GM19351 (cell line): Measurements from ENCODE around the gene ALDH7A1.
"Not testable (repeated sequence)": the region's sequence is repeated elsewhere in the genome, so short reads cannot be mapped to it uniquely, and the experiment has no call there.

ENCODE experiments used
- ATAC-seq: cut with Tn5 transposase; IDR thresholded peaks from one replicate; pipeline ENCODE4 v1.9.1; 2021; ENCODE audit warnings: mild to moderate bottlenecking, moderate library complexity; ENCODE audit not compliant: unreplicated experiment

ALDH7A1 gene

DNA sequence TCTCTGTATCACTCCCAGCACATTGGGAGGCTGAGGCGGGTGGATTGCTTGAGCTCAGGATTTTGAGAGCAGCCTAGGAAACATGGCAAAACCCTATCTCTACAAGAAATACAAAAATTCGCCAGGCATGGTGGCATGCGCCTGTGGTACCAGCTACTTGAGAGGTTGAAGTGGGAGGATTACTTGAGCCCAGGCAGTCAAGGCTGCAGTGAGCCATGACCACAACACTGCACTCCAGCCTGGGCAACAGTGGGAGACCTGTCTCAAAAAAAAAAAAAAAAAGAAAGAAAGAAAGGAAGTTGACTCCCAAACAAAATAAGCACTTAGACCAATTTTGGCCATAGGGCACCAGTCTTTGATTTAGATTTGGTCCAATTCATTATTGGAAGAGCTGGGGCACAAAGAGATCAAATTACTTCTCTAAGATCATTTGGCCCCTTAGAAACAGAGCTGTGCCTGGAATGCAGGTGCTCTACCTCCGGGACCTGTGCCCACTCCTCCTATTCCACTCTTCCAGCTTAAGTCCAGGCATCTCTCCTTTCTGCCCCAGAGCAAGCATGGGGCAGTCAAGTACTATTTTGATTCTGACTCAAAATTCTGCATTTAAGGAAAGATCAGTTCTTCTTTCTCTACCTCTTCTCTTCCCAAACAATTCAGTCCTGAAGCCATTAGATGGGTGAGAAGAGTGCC lies 59.0 kb downstream of the ALDH7A1 start:
- no peak for ATAC-seq

DNA sequence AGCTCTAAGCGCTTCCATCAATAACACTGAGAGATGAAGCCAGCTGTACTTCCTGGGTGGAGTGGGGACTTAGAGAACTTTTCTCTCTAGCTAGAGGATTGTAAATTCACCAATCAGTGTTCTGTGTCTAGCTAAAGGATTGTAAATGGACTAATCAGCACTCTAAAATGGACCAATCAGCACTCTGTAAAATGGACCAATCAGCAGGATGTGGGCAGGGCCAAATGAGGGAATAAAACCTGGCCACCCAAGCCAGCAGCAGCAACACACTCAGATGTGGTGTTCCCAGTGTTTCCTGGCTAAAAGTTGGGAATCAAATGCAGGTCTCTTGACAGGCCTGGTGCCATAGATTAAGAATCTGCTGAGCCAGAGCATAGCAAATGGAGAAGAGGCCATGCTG lies 60.5 kb downstream of the ALDH7A1 start:
- ATAC-seq: no peak

DNA sequence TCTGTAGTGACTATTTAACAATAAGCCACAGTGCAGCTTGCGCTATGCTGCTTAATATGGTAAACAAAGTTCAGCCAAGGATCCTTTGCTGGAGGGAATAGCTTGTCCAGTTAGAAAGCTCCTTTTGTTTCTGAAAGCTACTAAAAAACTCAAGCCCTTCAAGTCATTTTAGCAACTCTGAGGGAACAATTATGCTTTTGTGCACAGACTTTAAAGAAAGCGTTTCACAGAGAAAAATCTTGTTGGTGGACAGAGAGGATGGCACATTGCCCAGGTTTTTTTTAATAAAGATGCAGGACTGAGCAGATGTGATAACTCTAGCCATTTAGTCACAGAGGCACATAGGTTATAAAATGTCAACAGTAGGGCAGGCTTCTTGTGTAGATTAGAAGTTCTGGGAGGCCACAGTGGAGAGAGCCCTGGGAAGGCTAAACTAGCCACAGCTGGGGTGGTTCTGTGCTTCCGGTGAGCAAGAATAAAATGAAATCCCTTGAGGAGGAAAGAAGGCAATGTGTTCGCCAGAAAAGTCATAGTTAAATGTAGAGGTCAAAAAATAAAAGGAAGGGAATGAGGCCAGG lies 63.4 kb downstream of the ALDH7A1 start:
- ATAC-seq: no peak

DNA sequence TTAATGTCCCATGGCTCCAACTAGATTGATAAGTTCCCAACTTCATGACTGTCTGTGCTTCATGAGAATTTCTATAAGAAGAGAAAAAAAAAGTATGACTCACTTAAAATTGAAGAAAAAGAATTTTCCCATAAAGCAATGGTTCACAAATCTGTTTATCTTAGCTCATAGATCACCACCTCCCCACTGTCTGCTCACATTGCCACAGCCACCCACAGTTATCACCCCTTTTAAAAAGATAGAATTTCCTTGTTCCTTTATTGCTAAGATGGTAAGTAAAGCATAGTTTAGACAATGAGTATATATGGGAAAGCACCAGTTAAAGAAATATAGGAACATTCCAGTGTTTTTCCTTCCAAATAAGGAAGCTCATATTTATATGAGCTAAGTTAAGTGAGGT lies 67.1 kb downstream of the ALDH7A1 start:
- no peak for ATAC-seq

DNA sequence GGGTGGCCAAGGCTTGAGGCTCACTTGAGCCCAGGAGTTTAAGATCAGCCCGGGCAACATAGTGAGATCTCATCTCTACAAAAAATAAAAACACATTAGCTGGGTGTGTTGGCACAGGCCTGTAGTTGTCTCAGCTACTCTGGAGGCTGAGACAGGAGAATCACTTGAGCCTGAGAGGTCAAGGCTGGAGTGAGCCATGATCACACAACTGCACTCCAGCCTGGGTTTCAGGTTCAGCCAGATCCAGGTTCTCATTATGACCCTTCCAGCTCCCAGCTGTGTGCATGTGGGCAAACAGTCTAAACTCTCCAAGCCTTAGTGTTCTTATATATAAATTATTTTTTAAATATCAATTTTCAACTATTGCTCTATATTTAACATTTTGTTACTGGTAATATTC lies 67.9 kb downstream of the ALDH7A1 start:
- ATAC-seq: no peak

DNA sequence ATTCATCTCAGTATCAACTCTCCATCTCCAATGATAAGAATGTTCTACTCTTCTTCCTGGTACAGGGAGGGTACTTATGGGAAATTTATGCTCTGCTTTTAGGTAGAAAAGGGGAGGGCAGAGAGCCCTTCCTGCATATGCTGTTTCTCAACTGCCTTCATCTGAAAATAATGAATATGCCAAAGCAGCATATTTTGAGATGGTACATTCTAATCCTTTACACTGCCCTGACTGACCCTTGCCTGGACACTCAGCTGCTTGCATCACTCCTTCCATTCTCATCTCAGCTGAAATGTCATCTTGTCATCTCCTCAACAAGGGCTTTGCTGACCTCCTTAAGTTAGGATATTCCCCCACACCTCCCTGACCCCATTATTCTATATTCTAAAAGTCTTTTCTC lies 68.5 kb downstream of the ALDH7A1 start:
- no peak for ATAC-seq

DNA sequence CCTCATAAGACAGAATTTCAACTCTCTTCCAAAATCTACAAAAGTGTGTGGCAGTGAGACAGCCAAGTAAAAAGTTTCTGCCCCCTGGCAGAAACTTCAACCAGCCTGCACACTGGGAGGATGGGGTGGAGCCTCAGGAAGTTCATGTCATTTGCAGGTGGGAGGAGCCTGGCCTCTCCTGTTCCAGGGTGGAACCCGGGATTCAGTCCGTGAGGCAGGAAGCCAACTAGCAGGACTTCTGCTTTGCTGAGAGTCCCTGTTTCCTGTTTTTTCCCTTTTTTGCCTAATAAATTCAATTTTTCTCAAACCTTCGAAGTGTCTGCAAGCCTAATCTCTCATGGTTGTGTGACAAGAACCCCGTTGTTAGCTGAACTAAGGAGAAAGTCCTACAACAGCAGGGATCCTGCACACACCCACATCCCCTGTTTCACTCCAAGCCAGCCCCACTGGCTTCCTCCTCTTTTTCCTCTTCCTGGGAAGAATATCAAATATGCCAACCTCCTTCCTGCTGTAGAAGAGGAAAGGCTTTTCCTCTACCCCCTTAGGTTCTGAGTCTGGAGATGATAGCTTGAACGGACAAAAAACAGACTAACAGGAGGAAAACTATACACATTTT lies 69.3 kb downstream of the ALDH7A1 start:
- ATAC-seq: no peak

DNA sequence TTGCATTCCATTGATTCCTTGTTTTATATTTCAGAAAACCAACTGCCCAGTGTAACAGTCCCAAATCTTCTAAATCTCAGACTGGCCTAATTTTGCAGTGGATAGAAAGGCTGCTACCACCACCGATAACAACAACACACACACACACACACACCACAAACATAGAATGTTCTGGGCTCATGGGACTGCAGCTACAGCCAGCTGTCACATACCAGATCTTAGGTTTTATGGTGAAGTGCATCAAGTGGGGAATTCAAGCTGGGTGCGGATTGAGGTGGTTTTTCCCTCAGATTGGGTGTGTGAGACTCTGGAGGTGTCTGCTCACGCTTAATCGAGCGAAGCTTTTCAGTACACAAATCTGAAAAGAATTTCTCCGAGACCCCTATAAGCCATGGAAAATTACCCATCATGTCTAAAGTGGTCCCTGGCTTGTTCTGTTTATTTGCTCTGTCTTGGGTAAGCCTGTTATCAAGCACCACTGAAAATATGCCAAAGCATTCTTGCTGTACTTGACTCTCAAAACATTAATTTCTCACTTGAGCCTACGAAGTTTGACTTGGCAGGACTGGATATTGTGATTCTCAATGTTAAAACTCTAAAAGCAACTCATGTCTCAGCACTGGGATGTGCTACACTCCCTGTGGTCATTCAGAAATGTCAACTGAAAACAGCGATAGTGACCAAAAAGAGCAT lies 71.1 kb downstream of the ALDH7A1 start:
- no peak for ATAC-seq

DNA sequence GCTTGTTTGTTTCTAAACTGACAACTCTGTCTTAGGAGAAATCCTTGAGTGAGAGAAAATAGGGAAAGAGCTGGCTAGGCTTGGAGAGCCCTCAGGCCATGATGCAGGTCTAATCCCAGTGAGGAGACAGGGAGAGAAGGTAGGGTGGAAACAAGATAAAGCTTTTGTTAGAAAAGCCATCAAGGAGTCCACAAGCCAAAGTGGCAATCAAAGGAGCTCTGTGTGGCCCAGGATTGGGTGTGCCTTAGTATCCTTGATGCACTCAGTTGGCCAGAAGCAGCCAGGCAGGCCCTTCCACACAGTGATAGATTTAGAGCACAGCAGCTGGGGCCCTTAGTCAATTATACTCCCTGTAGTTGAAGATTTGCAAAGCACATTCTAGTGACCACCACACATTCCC lies 73.9 kb downstream of the ALDH7A1 start:
- ATAC-seq: no peak

DNA sequence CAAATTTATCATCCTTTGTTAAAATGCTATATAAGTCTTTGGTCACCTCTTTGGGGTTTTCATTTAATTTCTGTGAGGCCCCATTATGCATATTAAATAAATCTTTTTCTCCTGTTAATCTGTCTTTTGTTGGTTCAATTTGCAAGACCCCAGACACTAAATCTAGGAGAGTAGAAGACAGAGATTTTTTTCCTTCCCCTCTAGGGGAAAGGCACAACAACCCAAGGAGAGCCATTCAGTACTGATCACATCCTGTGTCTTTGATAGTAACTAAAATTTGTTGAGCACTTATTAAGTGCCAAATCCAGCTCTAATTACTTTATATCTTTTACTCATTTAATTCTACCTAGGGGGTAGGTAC lies 74.4 kb downstream of the ALDH7A1 start:
- no peak for ATAC-seq

DNA sequence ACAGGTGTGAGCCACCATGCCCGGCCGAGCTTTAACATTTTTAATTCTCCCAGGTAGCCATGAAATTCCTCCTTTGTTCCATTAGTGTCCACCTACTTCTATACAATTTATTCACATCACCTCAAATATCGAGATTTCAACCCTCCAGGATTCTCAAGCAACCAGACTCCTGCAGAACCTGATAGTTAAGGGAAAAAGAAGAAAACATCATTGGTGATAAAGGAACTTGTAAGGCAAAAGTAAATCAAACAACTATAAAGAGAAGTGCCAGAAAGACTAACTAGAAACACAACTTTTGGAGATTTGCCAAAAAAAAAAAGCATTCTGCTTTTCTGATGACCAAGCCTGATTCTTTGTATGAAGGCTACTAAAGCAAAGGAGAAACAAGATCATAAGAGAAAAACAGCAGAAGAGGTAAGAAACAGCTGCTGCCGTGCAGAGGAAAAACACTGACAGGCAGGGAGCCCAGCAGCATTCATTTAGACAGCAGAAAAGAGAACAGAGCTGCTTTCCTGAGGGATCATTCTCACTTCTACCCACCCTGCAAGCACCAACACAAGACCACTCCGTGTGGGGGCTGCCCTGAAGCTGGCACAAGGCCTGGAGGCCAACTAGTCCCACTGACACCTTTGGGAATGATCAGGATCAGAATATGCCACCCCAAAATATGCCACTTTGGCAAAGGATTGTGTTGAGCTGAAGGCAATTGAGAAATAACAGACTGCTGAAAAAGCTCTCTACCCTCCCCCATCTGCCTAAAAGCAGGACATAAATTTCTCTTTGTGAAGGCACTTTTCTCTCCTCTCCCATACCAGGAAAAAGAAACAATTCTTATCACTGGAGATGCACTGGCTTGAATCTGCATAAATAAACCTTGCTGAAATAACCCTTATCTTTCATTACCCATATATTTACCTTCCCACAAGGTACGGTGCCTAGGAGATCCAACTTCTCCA lies 75.1 kb downstream of the ALDH7A1 start:
- no peak for ATAC-seq

DNA sequence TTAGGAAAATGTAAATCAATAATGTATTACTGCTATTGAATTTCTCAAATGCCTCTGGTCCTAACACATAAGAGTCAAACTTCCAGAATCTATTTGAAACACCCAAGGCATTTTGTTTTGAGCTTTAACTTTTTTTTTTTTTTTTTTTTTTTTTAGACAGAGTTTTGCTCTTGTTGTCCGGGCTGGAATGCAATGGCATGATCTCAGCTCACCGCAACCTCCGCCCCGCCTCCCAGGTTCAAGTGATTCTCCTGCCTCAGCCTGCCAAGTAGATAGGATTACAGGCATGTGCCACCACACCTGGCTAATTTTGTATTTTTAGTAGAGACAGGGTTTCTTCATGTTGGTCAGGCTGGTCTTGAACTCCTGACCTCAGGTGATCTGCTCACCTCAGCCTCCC lies 75.8 kb downstream of the ALDH7A1 start:
- ATAC-seq: not testable (repeated sequence)

DNA sequence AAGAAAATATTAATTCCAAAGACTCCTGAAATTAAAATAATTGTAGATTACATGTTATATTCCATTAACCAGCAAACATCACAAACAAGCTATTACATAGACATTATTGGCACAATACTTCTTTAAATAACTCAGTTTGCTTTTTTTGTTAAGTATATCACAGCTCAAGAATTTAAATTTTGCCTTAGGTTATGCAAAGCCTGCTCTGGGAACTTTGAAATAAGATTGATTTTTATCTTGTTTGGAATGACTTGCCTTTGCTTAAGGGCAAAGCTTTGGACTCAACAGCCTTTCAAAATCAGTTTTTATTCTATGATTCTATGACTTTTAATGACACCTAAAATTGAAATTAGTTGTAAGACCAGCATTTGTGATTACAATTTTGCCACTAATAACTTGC lies 78.2 kb downstream of the ALDH7A1 start:
- no peak for ATAC-seq

DNA sequence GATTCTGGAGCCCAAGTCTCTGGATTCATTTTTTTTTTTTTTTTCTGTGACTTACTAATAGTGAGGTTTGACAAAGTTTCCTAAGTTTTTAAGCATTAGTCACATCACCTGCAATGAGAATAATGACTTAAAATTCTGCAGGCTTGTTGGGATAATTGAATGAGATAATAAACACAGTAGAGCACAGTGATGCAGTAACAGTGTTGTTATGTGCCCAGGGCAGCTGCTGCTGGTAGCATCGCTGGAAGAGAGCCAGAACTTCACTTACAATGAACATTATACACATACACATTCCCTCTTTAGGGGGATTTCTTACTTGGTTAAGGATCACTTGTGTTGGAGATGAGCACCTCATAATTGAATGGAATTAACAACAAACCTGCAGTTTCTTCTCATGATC lies 78.9 kb downstream of the ALDH7A1 start:
- no peak for ATAC-seq

DNA sequence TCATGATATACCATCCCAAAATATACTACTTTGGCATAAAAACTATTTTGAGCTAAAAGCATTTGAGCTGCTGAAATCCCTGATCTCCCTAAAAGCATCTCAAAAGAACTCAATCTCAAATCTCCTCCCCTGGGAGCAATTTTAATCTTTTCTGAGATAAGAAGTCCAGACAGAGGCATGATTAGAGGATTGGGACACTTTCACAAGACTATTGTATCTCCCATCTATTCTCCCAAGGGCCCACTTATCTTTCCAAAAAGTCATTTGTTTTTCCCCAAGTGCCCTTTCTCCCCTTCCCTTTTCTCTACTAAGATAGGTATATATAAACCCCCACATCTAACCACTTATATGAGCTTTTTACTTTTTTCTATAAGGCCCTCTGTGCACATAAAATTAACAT lies 79.7 kb downstream of the ALDH7A1 start:
- no peak for ATAC-seq

DNA sequence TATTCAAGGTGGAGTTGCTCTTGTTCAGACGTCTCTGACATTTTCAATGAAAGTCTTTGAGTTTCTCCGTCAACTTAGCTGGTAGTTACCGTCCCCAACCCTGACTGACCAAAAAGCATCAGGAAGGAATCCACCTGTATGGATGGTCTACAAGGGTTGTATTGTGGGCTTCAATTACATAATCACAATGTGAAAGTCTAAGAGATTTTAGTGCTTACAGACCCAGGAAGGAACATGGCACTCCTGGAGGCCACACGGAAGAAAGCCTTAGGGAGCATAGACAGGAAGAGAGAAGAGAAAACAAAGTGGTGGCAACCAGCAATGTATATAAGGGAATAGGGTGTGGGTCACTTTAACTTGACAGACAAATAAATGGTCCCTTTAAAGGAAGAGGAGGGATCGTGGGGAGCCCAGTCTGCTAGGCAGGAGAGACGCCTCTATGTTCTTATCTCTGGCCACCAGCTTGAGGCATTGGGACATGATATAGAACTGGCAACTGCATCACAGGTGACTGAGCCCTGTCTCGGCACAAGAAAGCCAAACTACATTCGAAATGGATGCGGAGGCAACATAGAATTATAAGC lies 80.4 kb downstream of the ALDH7A1 start:
- ATAC-seq: no peak

DNA sequence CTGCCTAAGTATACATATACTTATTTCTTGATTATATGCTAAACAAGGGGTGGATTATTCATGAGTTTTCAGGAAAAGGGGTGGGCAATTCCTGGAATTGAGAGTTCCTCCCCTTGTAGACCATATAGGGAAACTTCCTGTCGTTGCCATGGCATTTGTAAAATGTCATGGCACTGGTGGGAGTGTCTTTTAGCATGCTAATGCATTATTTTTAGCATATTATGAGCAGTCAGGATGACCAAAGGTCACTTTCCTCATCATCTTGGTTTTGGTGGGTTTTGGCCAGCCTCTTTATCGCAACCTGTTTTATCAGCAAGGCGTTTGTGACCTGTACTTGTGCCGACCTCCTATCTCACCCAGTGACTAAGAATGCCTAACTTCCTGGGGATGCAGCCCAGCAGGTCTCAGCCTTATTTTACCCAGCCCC lies 80.9 kb downstream of the ALDH7A1 start:
- ATAC-seq: no peak

DNA sequence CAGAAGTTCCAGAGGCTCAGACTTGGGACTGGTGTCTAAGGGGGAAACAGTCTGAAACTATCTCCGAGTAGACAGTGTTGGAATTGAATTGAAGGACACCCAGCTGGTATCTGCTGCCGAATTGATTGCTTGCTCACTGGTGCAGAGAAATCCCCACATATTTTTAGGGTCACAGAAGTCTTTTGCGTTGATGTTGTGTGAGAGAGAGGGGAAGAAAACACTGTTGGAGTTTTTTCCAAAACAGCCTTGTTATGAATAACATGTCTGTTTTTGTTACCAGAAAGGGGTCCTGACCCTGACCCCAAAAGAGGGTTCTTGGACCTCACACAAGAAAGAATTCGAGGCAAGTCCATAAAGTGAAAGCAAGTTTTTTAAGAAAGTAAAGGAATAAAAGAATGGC lies 81.3 kb downstream of the ALDH7A1 start:
- ATAC-seq: no peak

DNA sequence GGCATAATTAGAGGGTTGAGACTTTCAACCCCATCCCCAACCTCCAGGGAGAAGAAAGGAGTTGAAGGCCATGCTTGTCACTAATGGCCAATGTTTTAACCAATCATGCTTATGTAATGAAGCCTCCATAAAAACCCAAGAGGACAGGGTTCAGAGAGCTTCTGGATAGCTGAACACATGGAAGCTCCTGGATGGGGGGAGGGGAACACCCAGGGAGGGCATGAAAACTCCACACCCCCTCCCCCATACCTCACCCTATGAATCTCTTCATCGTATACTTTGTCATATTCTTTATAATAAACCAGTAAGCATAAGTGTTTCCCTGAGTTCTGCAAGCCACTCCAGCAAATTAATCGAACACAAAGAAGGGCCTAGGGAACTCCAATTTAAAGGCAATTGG lies 81.7 kb downstream of the ALDH7A1 start:
- no peak for ATAC-seq

DNA sequence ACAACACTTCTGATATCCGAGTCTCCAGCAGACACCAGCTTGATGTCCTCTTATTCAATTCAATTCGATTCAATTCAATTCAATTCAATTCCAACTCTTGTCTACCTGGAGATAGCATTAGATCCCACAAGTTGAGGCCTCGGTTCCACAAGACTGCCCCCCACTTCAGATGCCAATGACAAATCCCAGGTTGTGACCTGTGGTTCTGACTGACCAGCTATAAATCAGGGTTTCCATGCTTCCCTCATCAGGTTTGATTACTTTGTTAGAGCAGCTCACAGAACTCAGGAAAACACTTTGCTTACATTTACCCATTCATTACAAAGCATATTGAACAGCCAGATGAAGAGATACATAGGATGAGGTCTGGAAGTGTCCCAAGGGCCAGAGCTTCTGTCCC lies 82.6 kb downstream of the ALDH7A1 start:
- ATAC-seq: no peak

DNA sequence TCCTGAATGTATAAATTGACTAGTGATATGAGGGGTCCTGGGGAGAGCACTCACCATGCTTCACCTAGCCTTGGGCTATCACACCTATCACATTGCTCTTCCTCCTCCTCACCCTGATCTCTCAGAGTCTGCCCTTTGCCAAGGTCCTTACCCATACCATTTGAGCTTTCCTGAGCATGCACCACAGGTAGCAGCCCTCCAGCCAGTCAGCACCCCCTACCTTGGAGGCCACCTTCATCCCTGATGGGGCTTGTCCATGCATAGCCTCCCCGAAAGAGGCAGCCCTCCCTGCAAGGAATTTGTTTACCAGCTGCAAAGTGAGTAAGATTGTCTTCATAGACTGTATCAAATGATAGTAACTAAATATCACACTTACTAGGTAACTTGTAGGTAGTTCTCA lies 83.1 kb downstream of the ALDH7A1 start:
- ATAC-seq: no peak
